Hepatic stellate cell (primary cell): ENCODE results near the gene PLEKHG3.

ENCODE experiments used
- DNase-seq: peaks from one replicate; pipeline ENCODE4 v3.0.0; 2011; ENCODE audit warnings: low spot score

The PLEKHG3 gene

GRCh38 chr14:64746298-64747250 lies 42.4 kb downstream of the PLEKHG3 start:
- DNase-seq, result peak; percentile 72

GRCh38 chr14:64747327-64747726 lies 43.1 kb downstream of the PLEKHG3 start:
- DNase-seq, result no peak

- no peak for DNase-seq
Measured at GRCh38 chr14:64748521-64748920, 44.3 kb downstream of the PLEKHG3 start.

- no peak for DNase-seq
Measured at GRCh38 chr14:64748995-64749714, 44.9 kb downstream of the PLEKHG3 start.

GRCh38 chr14:64752909-64753308 lies 48.7 kb downstream of the PLEKHG3 start:
- DNase-seq, result no peak

GRCh38 chr14:64753374-64753773 lies 49.1 kb downstream of the PLEKHG3 start:
- no peak for DNase-seq

GRCh38 chr14:64753999-64754398 lies 49.8 kb downstream of the PLEKHG3 start:
- DNase-seq, result no peak

- DNase-seq, result no peak
Measured at GRCh38 chr14:64754685-64755084, 50.5 kb downstream of the PLEKHG3 start.

GRCh38 chr14:64755781-64756221 lies 51.6 kb downstream of the PLEKHG3 start:
- DNase-seq, result no peak

- DNase-seq, result no peak
Measured at GRCh38 chr14:64756712-64757111, 52.5 kb downstream of the PLEKHG3 start.

GRCh38 chr14:64757601-64758000 lies 53.4 kb downstream of the PLEKHG3 start:
- no peak for DNase-seq

GRCh38 chr14:64758025-64758521 lies 53.8 kb downstream of the PLEKHG3 start:
- peak; percentile 41 for DNase-seq

- peak; percentile 97 for DNase-seq
Measured at GRCh38 chr14:64758691-64759554, 54.7 kb downstream of the PLEKHG3 start.

- DNase-seq, result no peak
Measured at GRCh38 chr14:64759555-64759938, 55.3 kb downstream of the PLEKHG3 start.

GRCh38 chr14:64760146-64760755 lies 56.0 kb downstream of the PLEKHG3 start:
- DNase-seq, result peak; percentile 62

- DNase-seq, result no peak
Measured at GRCh38 chr14:64760916-64761315, 56.7 kb downstream of the PLEKHG3 start.

GRCh38 chr14:64761441-64762043 lies 57.3 kb downstream of the PLEKHG3 start:
- DNase-seq, result peak; percentile 56

GRCh38 chr14:64762044-64763034 lies 58.1 kb downstream of the PLEKHG3 start:
- peak; percentile 90 for DNase-seq

- DNase-seq, result no peak
Measured at GRCh38 chr14:64763085-64763782, 59.0 kb downstream of the PLEKHG3 start.
